ENCODE measurements around the gene TWIST2. TPM values are rescaled to one million over a fixed set of nuclear protein-coding genes. Genes with fewer than 3 reads are reported as not detected.

TWIST2 gene
- total and polyA plus RNA-seq, 8 donors: 0.58 to 58.0 (median 12.3) TPM

DNA sequence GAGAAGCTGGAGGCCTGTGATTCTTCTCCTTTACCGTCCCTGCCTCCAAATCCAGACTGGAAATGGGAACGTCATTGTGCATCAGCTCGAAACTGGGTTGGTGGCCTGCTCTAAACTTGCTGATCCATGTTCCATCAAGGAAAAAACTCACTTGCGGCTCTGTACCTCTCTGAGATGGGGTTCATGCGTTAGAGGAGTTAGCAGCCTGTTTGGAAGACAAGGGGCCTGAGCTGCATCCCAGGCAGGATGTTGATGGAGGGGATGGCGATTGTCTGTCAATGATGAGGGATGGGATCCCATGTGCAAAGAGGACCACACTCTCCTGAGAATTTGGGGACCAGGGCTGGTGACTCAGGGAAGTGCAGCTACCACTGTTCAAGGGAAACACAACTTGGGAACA is 26.0 kb downstream of the TWIST2 start:
- no peak for DNase-seq
- Histone ChIP-seq H3K4me3 (no peak overlapping the region), H3K36me3 (no peaks in the 10 kb centered on the region), H3K27ac (no peak overlapping the region), H3K27me3 (peaks cover 0 to 8% (median 0%) of the 10 kb centered on the region in 3 donors), H3K9me3 (no peaks in the 10 kb centered on the region), H3K4me1 (peaks cover under 1 to 25% (median 5%) of the 10 kb centered on the region in 4 donors)
- WGBS, 5 donors: 87 to 92% (median 90%) methylated on average over 6 of the region's 6 CpGs
- TF ChIP-seq CTCF (IDR thresholded peaks at IDR 0.05) (no peak), POLR2A (IDR thresholded peaks at IDR 0.05) (no peak), POLR2AphosphoS5 (IDR thresholded peaks at IDR 0.05) (no peak), EP300 (IDR thresholded peaks at IDR 0.05) (no peak)
- intact Hi-C loops (cut with DNase I; ENCODE audit: low total_unique reads): no loop called here

DNA sequence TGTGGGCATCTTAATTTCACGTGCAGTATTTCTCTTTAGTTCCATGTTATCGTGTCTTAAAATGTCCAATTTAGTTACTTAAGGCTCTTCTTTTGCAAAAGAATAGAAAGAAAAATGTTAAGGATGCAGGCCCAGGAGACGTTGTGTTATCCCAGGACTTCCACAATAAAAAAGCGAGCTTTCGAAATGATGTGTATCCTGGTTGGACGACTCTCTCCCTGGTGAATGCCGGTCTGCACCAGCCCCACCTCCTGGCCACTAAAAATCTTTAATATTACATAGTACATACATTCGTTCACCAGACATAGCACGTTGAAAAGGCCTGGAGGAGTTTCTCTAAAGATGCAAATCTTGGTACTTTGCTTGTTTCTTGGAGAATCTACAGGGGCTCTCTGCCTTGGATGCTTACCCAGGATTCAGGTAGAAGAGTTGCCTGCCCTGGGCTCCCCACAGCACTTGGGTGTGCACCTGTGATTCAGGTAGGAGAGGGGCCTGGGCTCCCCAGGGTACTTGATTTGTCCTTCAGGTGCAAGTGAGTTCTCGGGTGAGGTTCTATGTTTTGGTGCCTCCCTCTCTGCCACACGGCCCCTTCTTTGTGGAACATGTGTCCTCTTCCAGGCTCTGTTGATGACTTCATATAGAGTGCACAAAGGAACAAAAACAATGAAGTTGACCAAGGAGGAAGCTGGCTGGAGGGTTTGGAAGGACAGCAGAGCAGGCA is 26.6 kb downstream of the TWIST2 start:
- 66 to 71% (median 67%) methylated on average over 11 of the region's 11 CpGs for WGBS, 5 donors
- no peaks in the 10 kb centered on the region for H3K9me3 ChIP-seq
- no peak overlapping the region for H3K27ac ChIP-seq
- H3K4me3 ChIP-seq: no peak overlapping the region
- peaks cover 0 to 19% (median 1%) of the 10 kb centered on the region in 4 donors for H3K4me1 ChIP-seq
- intact Hi-C loops (cut with DNase I; ENCODE audit: low total_unique reads): no loop called here
- no peak for TF ChIP-seq POLR2A (IDR thresholded peaks at IDR 0.05)
- TF ChIP-seq POLR2AphosphoS5 (IDR thresholded peaks at IDR 0.05): no peak
- TF ChIP-seq EP300 (IDR thresholded peaks at IDR 0.05): no peak
- no peak for TF ChIP-seq CTCF (IDR thresholded peaks at IDR 0.05)
- peaks cover 0 to 8% (median 0%) of the 10 kb centered on the region in 3 donors for H3K27me3 ChIP-seq
- DNase-seq: no peak
- H3K36me3 ChIP-seq: no peaks in the 10 kb centered on the region

DNA sequence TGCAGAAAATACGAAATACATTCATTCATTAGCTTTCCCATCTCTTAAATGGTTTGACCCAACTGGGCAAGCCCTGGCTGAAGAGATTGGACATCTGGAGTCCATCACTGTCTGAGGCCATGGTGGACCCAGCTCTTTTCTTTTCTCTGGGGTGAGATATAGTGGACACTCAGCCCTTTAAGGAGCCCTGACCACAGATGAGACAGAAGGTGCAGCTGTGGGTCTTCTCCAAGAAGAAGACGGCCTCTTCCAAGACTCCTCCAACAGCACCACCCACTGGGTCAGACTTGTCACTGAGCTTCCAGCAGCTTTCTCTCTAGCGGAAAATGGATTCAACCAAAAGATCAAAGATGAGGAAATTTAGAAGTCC is 27.2 kb downstream of the TWIST2 start:
- peak in 1 of 2 donors; percentile 22 for DNase-seq
- Histone ChIP-seq H3K9me3 (no peaks in the 10 kb centered on the region), H3K4me1 (peaks cover 0 to 15% (median 0%) of the 10 kb centered on the region in 4 donors), H3K27me3 (peaks cover 0 to 8% (median 0%) of the 10 kb centered on the region in 3 donors), H3K36me3 (no peaks in the 10 kb centered on the region), H3K27ac (peak overlapping the region in 1 of 5 donors; percentile 69), H3K4me3 (no peak overlapping the region)
- TF ChIP-seq POLR2AphosphoS5 (IDR thresholded peaks at IDR 0.05): no peak
- TF ChIP-seq EP300 (IDR thresholded peaks at IDR 0.05): no peak
- TF ChIP-seq CTCF (IDR thresholded peaks at IDR 0.05): no peak
- no peak for TF ChIP-seq POLR2A (IDR thresholded peaks at IDR 0.05)
- WGBS, 5 donors: 77 to 89% (median 82%) methylated on average over 3 of the region's 3 CpGs
- intact Hi-C loops (cut with DNase I; ENCODE audit: low total_unique reads): no loop called here

- no peaks in the 10 kb centered on the region for H3K36me3 ChIP-seq
- TF ChIP-seq POLR2A (IDR thresholded peaks at IDR 0.05) (no peak), POLR2AphosphoS5 (IDR thresholded peaks at IDR 0.05) (peak in 1 of 3 donors; percentile 8)
- intact Hi-C loops (cut with DNase I; ENCODE audit: low total_unique reads): no loop called here
- no peak overlapping the region for H3K4me3 ChIP-seq
- H3K27ac ChIP-seq: peak overlapping the region in 3 of 5 donors; percentile 18 to 69 (median 39)
- WGBS, 5 donors: 52 to 63% (median 62%) methylated on average over 17 of the region's 17 CpGs
- no peaks in the 10 kb centered on the region for H3K9me3 ChIP-seq
- DNase-seq: peak in 1 of 2 donors; percentile 22
- peaks cover 0 to 15% (median 0%) of the 10 kb centered on the region in 4 donors for H3K4me1 ChIP-seq
- peaks cover 0 to 8% (median 0%) of the 10 kb centered on the region in 3 donors for H3K27me3 ChIP-seq
Observed at GRCh38 chr2:238875471-238876231, 27.8 kb downstream of the TWIST2 start.

All from stomach (tissue), 9 donors.